HG03378 (cell line): Measurements from ENCODE around the gene LARP1.
"Not testable (repeated sequence)": the region's sequence is repeated elsewhere in the genome, so short reads cannot be mapped to it uniquely, and the experiment has no call there.

Experiments
- ATAC-seq: cut with Tn5 transposase; IDR thresholded peaks from one replicate; pipeline ENCODE4 v1.9.1; 2021; ENCODE audit warnings: mild to moderate bottlenecking, moderate library complexity; ENCODE audit not compliant: unreplicated experiment

LARP1 gene

GRCh38 chr5:154759868-154760267 is 4.7 kb downstream of the LARP1 start:
- not testable (repeated sequence) for ATAC-seq

DNA sequence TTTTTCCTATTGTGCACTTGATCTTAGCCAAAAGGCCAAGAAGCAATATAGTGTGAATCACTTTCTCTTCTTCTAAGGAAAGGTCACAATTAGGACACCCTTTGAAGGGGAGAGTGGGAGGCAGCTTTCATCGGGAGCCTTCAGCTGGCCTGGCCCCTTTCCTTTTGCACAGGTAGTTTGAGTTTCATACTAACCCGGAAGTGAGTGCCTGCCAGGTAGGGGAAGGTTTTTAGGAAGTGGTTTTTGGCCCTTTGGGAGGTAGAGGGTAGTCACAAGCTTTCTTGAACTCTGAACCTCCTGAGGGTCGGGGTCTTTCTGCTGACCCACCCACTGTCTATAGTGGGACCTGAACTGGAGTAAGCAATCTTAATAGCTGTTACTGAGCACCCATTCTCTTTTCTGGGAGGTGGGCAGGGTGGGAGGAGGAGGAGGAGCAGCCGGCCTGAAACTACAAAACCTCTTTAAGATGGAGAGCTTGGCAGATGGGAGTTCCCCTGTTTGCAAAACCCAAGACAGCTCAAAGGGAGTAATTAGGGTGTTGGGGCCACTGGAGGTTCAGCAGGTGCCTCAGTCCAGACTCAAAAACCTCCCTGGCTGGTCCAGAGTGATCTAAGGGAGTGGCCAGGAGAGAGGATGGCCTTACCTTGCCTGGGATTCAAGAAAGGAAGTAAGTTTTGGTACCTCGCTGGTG is 6.0 kb downstream of the LARP1 start:
- ATAC-seq = no peak

DNA sequence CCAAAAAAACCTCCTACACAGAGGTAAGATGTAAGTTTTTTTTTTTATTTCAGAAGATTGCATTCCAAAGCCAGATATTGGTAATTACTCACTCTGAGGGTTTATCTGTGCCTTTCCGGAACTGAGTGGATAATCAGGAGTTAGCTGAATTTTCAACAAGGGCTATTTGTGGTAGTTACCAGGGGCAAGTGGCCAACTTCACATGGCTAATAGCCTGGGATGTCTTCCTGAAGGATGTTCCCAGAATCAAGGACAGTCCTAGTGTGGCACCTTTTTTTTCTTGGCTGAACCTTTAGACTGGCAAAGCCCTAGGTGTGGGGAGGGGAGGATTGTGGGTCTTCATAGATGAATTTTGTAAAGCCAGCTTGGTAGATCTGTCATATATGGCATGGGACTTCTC is 7.1 kb downstream of the LARP1 start:
- no peak for ATAC-seq

- no peak for ATAC-seq
Measured at GRCh38 chr5:154762700-154763099, 7.5 kb downstream of the LARP1 start.

GRCh38 chr5:154764967-154765366 is 9.8 kb downstream of the LARP1 start:
- no peak for ATAC-seq

GRCh38 chr5:154765396-154765925 is 10.3 kb downstream of the LARP1 start:
- ATAC-seq = no peak

GRCh38 chr5:154766558-154767281 is 11.5 kb downstream of the LARP1 start:
- ATAC-seq = no peak

- ATAC-seq = no peak
Measured at GRCh38 chr5:154767576-154767975, 12.4 kb downstream of the LARP1 start.

GRCh38 chr5:154768207-154768606 is 13.0 kb downstream of the LARP1 start:
- ATAC-seq = no peak

DNA sequence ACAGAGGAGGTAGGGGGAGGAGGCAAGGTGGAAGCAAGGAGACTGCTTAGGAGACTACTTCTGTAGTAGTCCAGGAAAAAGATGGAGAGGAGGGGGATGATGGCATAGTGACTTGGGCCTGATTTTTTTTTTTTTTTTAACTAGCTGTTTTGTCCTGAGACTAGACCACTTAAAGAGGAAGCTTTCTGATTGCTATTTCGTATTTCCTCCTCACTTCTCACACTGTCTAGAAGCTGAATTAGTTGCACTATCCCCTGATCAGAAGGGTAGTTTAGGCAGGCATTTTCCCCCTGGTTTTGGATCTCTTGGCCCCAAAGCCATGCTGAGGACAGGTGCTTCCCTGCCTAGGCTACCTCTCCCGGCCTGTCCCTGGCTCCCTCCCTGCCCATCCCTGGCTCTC is 14.9 kb downstream of the LARP1 start:
- no peak for ATAC-seq

- no peak for ATAC-seq
Measured at GRCh38 chr5:154771383-154771901, 16.3 kb downstream of the LARP1 start.

- no peak for ATAC-seq
Measured at GRCh38 chr5:154773326-154773725, 18.1 kb downstream of the LARP1 start.

DNA sequence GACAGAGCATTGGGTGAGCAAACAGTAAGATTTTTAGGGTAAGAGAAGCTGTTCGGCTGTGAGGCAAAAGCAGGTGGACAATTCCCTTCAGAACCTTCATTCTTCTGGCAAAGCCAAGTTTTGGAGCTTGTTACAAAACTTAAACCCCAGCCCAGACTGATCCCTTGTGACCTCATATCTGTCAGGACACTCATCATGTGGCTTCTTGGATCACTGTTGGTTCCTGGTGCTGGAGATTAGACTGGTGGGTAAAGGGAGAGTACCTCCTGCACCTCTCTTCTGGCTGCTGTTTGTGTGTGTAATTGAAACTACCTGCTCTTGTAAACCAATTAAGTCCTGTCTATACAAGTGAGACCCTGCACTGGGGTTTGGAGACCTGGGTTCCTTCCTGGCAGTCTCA is 21.0 kb downstream of the LARP1 start:
- ATAC-seq = no peak

- no peak for ATAC-seq
Measured at GRCh38 chr5:154778534-154778933, 23.4 kb downstream of the LARP1 start.

DNA sequence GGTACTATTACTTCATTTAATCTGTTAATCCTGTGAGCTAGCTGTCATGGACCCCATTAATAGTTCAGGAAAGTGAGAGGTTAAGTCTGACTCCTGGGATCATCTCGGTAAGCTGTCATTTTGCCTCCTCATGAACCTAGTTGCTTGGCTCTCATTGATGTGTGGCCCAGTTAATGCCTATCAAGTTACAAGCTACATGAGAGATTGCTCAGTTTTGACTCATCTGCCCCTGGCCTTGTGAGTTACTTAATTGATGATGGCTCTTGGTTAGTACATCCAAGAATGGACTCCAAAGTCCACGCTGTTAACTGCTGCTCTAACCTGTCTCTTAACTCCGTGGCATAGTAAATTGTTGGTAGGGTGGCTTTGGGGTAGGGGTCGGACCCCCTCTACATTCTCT is 23.9 kb downstream of the LARP1 start:
- ATAC-seq = no peak

- no peak for ATAC-seq
Measured at GRCh38 chr5:154780128-154780527, 25.0 kb downstream of the LARP1 start.

DNA sequence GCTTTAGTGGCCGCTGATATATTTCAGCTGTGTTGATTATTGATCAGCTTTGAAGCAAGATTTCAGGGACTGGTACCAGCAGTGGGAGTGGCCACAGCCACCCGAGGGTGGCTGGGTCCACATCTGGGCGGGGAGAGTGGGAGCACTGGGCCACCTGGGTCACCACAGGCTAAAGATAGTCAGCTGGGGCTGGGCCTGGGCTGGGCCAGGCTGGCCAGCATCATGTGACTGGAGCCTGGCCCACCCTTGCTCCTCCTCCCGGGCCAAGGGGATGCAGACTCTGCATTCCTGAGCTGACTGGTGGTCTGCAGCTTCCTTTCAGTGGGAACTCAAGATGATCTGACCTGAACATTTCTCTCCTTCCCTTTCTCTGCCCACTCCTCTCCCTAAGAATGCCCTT is 27.1 kb downstream of the LARP1 start:
- ATAC-seq = no peak

DNA sequence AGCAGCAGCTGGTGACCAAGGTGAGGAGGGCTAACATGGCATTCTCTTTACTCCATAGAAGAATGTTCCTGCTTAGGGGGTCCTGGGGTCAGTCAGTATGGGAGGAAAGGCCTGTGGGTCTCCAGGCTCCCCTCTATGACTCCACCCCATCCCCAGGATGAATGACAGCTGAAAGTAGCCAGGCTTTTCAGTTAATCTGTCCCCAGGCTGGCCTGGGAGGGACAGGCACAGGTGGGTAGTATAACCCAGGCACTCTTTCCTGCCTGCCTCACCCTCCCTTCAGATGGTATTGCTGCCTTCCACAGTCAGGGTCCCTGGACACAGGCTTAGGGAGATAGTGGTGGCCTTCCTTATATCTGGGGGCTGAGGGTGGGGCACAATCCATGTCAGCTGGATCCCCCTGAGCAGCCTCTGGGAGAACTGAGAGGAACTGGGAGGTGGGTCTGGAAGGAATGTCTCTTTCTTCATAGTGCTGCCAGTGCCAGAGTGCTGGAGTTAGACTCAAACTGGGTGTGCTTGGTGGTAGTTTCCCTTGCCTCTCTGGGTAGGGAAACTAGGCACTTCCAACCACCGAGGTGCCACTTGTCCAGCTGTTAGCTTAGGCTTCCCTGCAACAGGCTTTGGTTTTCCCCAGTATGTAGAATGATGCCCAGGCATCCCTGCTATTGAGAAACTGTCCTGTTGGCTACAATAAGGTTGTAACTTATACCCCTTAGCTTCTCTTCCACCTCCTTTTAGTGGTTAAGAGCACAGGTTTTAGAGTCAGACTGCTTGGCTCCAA is 27.8 kb downstream of the LARP1 start:
- ATAC-seq = no peak

DNA sequence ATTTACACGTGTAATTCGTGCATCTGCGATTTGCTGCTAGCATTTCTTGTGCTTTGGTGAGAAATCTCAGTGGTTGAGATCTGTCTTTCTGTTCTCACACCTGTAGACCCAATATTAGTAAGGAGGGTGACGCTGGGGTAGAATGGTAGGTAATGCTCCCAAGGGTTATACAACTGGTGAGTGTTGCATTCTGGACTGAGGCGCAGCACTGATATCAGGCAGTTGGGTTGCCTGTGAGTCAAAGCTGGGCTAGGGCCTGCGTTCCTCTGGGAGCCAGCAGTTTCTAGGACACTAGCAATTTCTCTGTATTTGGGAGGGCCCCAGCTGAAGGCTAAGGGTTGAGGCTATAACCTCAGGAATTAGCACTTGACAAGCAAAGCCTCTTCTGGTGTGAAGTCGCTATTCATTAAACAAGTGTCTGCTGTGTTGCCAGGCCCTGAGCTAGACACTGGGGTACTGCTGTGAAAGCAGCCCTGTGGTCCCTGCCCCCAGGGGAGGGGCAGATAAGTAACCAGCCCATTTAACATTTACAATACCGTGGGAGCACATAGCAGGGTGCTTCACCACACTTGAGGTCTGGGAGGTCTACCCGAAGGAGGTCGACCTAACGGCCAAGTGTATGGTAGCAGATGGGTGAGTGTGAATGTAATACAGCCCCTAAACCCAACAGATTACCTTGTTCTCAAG is 28.7 kb downstream of the LARP1 start:
- no peak for ATAC-seq

DNA sequence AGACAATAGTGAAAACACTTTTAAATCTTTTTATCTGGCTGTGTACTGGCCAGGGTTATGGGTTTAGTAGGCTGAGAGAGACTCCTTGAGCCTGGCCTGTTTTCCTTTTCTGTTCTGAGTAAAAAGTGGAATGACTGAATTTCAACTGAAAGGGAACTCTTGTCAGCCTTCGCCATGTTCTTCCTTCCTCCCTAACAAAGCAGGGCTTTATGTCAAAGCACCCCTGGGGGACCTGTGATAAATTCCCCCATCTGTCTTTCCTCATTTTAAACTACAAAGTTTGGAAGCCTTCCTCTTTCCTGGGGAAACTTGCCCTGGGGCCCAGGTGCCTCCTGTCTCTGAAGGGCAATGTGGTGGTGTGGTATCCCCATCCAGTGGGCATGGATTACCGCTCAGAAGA is 29.7 kb downstream of the LARP1 start:
- ATAC-seq = no peak

- no peak for ATAC-seq
Measured at GRCh38 chr5:154786414-154786813, 31.2 kb downstream of the LARP1 start.
